NCI-H1105 (cell line): Measurements from ENCODE around the gene SIRPB1.
"Not testable (repeated sequence)": the region's sequence is repeated elsewhere in the genome, so short reads cannot be mapped to it uniquely, and the experiment has no call there.

Experiments used
- DNase-seq: peaks from one replicate; lab custom pipeline; 2025; lab: John Stamatoyannopoulos, UW

SIRPB1 gene

DNA sequence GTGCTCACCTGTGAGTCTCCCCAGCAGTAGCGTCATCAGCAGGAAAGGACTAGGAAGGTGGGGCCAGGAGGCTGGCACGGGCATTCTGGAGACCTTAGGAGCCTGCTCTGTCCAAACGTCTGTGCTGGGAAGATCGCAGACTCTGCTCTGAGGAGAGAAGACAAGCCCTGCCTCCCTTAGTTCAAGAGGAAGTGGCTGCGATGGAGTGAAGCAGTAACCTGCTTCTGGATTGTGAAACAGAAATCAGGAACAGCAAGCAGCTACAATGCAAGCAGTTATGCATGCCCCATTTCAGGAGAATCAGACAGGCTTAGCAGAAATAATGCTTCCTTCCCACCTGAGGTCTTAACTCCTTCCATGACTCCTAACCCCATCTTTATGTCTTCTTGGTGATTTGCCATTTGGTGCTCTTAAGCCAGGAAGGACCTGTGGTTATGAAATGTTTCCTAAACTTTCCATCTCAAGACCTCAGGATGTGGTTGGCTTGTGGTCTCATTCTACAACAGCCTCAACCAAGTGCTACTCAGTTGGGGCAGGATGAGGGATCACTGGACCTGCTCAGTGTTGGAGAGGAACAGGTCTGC, at the start of gene SIRPB1:
Gene SIRPB1 (minus strand): TSS at position 149 of the 584 bp plus-strand sequence. CDS start 65 bp downstream, at position 84.
- no peak for DNase-seq

DNA sequence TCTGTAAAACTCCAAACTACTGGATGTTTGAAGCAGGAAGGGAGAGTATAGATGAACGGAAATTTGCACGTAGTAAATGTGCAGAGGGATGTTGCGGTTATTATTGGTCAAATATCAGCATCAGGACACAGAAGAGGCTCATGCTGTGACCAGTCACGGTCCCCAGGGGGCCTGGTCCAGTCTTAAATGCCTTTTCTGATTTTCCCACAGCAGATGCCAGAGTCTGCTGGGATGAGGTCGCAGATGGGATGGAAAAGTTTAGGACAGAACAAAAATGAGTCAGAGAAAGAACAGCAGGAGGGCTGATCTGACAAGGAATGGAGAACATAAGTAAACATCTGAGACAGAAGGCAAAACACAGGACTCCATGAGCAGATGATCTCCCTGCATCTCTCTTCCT, 49.5 kb upstream of the SIRPB1 start:
- no peak for DNase-seq

DNA sequence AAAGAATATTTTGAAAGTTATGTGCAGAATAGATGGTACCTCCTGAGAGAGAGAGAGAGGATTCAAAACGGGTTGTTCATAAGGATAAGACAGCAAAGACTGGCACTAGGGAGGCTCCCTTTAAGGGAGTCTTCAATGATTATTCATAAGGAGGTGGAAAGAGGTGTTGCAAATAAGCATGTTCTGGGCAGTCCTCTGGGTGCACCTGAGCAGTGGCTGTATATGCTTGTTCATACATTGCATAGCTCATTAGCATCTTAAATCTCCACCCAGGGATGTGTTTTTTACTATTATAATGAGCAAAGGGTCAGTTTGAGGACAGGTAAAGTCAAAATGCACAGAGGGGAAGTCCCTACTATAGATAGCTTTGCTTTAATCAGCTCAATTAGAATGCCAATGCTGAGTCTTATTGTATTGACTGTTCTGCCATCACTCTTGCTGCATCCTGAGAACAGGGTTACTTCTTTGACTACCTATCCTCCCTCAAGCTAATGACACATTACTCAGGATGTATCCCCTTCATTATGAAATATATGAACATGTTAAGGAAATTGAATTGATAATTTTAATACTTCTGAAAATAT, 47.8 kb upstream of the SIRPB1 start:
- no peak for DNase-seq

DNA sequence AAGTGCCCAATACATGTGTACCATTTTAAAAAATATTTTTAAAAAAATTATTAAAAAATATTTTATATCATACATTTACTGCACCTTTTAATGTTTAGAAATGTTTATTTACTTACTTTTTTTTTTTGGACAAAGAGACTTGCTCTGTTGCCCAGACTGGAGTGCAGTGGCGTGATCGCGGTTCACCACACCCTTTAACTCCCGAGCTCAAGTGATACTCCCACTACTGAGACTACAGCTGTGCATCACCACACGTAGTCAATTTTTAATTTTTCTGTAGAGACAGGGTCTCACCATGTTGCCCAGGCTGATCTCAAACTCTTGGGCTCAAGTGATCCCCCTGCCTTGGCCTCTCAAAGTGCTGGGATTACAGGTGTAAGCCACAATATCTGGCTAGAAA, 47.0 kb upstream of the SIRPB1 start:
- DNase-seq, result no peak

DNA sequence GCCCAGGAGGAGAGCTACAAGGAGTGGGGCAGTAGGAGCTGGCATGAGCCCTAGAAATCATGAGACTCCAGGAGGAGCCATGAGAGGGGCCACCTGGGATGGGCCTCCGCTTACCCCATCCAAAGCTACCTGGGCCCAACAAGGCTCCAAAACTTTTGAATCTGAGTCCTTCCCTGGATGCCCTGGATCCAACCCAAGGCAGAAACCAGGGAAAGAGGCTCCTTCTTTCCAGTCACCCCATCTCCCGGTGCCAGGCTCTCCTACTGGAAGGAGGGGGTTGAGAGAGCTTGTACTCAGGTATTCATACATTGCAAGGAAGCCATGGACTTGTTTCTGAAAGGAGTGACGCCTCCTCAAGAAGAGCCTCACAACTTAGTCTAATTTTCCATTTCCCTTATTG, 45.5 kb upstream of the SIRPB1 start:
- DNase-seq, result no peak

DNA sequence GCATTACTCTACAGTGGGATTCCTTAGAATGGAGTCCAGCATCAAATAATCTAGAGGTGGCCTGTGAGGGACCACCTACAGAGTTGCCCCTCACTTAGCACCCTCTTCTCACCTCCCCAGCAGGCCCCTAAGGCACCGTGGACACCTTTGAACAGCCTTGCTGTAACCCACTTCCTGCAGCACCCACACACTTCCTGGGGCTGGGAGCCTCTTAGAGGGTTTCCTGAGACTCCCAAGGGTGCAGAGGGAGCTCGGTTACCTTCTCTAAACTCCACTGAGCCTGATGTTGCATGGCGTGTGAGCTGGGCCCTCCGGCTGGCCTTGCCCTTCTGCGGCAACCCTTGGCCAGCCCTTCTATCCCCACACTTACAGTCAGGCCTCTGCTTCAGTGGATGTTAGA, 45.1 kb upstream of the SIRPB1 start:
- DNase-seq, result no peak

DNA sequence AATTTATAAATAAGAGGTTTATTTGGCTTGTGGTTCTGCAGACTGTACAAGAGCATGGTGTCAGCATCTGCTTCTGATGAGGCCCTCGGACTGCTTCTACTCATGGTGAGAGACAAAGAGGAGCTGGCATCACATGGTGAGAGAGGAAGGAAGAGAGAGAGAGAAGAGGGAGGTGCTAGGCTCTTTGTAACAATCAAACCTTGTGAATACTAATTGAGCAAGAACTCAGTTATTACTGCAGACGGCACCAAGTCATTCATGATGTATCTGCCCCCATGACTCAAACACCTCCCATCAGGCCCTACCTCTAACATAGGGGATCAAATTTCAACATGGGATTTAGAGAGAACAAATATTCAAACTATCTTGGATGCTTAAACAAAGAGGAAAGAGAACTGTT, 44.1 kb upstream of the SIRPB1 start:
- no peak for DNase-seq

DNA sequence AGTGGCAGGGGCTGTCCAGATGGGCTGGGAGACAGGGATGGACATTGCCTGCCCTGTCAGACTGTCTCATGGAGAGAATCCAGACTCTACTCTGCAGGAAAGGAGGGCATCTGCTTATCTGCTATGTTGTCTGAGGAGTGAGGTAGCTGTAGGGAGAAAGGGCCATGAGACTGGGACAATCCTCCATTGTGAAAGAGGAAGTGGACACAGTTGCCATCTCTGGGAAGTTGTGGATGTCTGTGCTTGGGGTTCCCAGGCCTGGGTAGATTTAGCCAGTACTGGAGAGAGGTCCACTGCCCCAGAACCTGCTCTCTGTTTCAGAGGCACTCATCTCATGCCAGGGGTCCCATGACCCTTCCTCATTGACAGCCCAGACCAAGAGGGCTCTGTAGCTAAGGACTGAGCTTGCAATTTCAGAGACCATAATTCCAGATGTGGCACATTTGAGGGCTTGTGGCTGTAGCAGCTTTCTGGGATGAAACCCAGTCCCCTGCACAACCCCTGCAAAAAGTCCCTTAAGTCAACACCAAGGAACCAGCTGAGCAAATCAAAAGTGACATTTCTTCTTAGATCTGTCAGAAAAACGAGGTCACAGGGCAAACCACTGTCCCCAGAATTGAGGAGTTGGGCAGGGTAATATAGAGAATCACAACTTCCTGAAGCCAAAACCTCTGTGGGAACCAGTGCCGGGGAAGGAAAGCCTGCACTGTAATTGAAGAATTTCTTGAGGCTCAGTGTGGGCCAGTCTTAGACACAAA, 41.9 kb upstream of the SIRPB1 start:
- no peak for DNase-seq

DNA sequence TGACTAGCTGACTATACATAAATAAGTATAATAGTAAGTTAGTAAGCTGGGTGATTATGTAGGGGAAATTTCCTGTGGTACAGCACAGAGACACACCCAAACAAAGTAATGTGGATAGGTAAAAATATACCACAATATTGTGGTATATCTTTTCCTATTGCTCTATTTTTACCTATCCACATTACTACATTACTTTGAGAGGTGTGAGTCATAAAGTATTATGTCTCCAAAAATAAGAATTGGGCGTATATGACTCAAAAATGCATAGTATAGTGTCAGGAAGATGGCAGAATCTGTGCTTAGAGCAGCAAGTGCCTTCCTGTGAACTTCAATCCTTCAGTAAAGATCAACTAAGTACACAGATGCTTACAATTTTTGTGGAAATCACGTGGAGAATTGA, 40.4 kb upstream of the SIRPB1 start:
- DNase-seq, result no peak

DNA sequence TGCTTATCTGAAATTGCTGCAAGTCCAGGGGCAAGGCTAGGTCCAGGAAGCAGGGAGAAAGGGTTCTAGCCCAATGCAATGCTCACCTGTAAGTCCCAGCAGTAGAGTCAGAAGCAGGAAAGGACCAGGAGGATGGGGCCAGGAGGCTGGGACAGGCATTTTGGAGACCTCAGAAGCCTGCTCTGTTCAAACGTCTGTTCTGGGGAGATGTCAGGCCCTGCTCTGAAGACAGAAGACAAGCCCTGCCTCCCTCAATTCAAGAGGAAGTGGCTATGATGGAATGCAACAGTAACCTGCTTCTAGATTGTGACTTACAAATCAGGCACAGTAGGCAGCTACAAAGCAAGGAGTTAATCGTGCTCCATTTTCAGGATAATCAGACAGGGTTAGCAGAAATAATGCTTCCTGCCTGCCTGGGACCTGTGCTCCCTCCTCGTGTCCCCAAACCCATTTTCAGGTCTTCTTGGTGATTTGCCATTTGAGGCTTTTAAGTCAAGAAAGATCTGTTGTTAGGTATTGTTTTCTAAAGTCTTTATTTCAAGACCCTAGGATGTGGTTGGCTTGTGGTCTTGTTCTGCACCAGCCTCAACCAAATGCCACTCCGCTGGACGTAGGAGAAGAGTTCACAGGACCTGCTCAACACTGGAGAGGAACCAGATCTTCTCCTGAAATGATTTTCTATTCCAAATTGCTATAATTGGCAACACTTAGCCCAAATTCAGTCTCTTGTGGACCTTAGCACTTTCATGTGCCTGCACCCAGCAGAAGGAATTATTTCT, 37.9 kb upstream of the SIRPB1 start, which contains the start of gene SIRPG:
Gene SIRPG (minus strand): TSS at position 224 of the 779 bp plus-strand sequence. CDS start 65 bp downstream, at position 159.
- DNase-seq, result no peak

DNA sequence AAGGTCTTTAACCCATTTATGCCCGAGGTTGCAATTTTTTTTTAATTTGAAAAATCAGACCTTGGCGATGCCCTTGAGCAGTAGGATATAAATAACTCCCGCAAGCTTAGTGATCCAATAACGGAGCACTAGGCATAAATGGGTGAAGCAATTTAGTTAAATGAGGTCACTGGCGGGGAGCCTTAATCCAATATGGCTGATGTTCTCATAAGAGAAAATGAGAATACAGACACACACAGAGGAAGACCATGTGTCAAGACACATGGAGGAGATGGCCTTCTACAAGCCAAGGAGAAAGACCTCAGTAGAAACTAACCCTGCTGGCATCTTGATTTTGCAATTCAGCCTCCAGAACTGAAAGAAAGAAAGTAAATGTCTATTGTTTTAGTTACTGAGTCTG, 37.0 kb upstream of the SIRPB1 start:
- no peak for DNase-seq

DNA sequence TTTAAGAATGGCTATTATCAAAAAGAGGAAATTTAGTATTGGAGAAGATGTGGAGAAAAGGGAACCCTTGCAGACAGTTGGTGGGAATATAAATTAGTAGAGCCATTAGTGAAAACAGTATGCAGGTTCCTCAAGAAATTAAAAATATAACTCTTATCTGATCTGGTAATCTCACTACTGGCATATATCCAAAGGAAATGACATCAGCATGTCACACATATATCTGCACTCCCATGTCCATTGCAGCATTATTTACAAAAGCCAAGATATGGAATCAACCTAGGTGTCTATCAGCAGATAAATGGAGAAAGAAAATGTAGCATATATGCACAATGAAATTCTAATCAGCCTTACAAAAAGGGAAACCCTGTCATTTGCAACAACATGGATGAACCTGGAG, 35.2 kb upstream of the SIRPB1 start:
- no peak for DNase-seq

DNA sequence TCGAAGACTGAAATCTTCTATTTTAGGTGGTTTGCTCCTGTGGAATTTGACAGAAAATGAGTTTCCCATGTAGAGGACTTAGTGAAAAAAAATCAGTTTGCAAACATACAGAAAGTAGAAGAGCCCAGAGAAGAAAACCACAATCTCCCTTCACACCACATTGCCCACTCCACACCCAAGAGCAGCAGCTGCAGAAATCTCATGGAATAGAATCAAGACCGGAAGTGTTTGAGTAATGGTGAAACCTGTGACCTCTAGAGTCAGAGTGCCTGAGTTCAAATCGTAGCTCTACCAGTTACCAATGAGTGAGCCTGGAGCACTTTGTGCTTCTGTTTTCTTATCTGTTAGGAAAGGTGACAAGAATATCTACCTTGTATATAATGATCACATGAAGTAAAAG, 33.2 kb upstream of the SIRPB1 start:
- DNase-seq, result no peak

DNA sequence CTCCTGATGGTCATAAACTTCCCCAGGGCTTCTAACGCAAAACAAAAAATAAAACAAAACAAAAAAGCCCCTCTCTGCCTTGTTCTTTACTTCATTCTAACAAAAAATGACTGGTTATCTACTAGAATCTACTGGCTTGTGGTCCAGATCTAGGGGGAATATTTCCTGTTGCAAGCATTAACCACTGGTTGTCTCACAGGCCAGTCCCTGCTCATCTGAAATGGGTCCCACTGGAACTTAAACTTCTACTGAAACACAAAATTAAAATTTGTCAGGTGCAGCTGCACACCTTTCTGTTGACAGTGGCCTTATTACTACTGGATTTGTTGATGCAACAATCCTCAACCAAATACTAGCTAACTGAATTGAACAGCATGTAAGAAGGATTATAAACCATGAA, 32.3 kb upstream of the SIRPB1 start:
- no peak for DNase-seq

DNA sequence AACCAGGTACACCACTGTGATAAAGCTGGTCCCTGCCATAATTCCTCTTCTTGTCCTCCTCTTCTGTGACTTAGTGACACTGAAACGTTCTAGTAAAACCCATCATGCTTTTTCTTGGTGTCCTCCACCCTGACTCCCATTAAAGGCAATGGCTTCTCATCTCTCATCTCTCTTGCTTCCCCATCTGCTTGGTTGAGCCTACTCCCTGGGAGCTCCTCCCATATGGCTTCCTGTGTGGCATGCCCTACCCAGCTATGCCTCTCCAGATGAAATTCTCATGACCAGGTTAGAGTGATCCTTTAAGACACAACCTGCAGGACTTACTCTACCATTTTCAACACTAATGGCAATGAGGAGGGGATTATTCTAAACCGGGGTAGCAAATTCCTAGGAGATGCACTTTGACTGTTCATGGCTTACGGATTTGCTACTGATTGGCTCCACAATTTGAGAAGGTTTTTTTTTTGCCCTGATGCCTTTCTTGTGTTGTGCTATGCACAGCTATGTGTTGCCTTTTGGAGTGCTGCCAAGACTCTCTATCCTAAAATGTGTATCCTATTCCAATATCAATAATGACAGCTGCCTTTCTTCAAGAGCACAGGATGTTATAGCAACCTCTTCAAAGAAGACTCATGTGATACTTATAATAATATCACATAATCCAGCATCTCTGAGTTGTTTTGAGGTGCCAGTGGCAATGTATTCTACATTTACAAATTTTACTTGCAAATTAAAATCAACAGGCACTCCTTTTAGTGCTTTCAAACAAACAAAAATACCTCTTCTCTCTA, 31.7 kb upstream of the SIRPB1 start:
- peak; percentile 23 for DNase-seq

DNA sequence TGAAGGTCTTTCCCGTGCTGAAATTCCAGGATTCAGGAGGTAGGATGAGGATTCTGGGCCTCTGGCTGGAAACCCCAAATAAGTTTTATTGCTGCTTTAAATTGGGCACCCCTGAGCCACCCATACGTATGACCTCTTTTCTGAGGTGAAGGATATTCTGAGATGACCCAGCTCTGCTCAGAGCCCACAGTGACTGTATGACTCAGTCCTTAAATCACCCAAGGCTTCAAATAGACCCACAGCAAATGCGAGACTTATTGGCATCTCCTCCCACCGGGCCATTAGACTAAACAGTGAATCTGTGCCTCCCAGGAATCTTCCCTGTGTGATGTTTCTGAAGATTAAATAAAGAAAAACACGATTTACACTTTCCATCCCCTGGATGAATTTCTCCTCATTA, 28.3 kb upstream of the SIRPB1 start:
- DNase-seq, result no peak

DNA sequence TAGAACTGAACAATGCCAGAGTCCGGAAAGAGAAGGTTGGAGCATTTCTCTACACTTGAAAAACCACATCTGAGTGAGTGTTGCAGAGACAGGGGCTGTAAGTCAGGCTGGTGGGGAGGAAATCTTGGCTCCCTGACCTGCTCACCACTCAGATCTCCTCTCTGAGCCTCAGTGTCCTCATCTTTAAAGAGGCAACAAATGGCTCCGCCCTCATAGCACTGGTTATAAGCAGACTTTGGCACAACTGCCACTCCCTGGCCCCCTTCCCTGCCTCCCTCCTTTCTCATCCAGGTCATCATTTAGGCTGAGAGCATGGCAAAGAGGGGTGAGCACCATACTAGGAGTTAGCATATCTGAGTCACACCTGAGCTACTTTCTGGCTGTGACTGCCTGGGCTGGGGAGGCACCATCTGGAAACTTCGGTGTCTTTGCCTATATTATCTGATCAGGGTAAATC, 27.2 kb upstream of the SIRPB1 start:
- no peak for DNase-seq

DNA sequence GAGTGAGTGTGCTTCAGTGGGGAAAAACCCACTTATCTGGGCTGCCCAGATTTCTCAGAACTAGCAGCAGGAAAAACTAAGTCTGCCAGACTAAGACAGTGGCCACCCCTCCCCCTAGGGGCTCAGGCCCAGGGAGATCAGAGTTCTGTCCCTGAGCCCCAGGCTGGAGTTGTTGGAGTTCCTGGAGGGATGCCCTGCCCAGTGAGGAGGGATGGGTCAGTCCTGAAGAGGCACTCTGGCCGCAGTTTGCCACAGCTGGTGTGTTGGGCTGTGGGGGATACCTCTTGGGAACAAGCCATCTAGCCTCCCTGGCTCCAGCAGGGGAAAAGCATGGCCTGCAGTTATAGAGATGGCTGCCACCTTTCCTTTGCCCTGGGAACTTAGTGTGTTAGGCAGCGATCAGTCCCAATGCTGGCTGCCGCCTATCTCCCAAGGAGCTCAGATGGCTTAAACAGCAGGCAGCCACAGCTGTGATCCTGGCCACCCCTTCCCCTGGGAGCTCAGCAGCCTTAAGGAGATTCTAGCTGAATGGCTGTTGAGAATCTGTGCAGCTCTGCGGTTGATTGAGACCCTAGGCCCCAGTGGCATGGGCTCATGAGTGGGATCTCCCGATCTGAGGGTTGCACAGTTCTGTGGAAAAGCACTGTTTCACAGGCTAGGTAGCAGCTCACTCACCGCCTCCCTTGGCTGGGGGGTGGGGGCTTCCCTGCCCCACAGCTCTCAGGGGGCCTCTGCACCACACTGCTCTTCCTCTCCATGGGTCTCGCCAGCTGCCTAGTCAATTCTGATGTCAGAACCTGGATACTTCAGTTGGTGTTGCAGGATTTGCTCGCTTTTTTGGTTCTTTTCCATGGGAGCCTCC, 24.5 kb upstream of the SIRPB1 start:
- DNase-seq, result no peak

DNA sequence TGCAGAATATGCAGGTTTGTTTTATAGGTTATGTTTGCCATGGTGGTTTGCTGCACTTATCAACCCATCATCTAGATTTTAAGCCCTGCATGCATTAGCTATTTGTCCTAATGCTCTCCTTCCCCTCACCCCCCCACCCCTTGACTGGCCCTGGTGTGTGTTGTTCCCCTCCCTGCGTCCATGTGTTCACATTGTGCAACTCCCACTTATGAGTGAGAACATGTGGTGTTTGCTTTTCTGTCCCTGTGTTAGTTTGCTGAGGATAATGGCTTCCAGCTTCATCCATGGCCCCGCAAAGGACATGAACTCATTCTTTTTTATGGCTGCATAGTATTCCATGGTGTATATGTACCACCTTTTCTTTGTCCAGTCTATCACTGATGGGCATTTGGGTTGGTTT, 18.8 kb upstream of the SIRPB1 start:
- not testable (repeated sequence) for DNase-seq

DNA sequence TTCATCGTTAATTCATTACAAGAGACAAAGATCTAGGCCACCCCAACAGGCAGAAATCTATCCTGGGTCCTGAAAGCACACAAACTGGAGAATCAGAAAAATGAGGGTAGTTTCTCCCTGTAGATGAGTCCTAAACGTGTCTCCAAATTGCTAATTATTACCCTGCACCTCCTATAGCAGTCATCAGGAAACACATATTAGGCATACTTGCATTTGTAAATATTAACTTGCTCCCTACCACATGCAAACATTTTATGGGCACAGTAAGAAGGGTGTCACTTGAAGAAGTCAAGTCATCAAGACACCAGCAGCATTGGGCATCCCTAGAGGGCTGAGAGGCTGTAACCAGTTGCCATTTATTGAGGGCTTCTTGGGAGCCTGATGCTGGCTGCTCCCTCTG, 17.9 kb upstream of the SIRPB1 start:
- no peak for DNase-seq

DNA sequence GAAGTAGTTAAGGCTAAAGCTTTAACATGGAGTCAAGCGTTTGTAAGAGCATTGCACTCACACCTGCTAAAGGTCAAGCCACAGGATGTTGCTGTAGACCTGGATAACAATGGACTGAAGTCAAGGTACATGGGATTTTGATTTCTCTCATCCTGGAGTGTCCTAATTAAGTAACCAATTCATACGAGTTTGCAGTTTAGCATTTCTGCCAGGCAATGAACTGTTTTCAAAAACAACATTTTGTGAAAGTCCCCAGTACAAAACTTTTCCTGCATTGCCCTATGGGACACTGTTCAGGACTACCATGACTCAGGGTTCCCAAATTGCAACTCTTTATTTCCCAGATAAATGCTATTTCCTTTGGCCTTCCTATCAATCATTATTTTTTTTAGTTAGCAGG, 17.4 kb upstream of the SIRPB1 start:
- no peak for DNase-seq
